ENCODE measurements around the gene TDRD12. TPM values are rescaled to one million over a fixed set of nuclear protein-coding genes. Genes with fewer than 3 reads are reported as not detected.

Gene TDRD12
- total and polyA plus RNA-seq, 2 of the 13 experiments (the other 11 are each of a cell fraction or from before 2014, with no cell fraction given) = 0.03 to 0.40 TPM

DNA sequence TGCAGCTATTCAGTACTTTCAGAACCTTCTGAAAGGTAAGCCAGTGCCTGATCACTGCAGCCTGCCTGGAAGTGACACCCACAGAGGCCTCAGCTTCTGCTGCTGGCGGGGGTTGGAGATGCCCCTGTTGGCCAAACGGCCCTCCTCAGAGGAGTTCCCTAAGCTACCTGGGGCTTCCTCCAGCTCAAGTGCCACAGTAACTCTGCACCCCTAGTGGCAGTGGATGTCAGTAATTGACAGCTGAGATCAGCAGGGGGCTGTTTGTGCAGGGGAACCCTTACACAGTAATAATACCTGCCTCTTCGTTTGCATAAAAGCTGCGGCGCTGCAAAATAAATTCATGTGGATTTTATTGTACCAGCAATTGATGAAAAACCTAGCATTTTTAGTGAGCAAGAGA lies 28.9 kb downstream of the TDRD12 start:
- TF ChIP-seq CTCF (CRISPR knock-in tag; IDR thresholded peaks at IDR 0.05) = peak; percentile 32; the same call in 1 of the 2 replicates
- TF ChIP-seq, protein P1, sequence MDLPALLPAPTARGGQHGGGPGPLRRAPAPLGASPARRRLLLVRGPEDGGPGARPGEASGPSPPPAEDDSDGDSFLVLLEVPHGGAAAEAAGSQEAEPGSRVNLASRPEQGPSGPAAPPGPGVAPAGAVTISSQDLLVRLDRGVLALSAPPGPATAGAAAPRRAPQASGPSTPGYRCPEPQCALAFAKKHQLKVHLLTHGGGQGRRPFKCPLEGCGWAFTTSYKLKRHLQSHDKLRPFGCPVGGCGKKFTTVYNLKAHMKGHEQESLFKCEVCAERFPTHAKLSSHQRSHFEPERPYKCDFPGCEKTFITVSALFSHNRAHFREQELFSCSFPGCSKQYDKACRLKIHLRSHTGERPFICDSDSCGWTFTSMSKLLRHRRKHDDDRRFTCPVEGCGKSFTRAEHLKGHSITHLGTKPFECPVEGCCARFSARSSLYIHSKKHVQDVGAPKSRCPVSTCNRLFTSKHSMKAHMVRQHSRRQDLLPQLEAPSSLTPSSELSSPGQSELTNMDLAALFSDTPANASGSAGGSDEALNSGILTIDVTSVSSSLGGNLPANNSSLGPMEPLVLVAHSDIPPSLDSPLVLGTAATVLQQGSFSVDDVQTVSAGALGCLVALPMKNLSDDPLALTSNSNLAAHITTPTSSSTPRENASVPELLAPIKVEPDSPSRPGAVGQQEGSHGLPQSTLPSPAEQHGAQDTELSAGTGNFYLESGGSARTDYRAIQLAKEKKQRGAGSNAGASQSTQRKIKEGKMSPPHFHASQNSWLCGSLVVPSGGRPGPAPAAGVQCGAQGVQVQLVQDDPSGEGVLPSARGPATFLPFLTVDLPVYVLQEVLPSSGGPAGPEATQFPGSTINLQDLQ (CRISPR knock-in tag; IDR thresholded peaks at IDR 0.05) = no peak
- peak; percentile 29; the same call in 1 of the 2 replicates for TF ChIP-seq STAG1 (CRISPR knock-in tag; IDR thresholded peaks at IDR 0.05)
- H2AFZ ChIP-seq (ENCODE audit: low read length) = no peak overlapping the region
- peak; percentile 12 for DNase-seq (ENCODE audit: low spot score)
- peak; percentile 92 for ATAC-seq
- H3K27me3 ChIP-seq (ENCODE audit: control insufficient read depth in 1 of 2, insufficient read depth in 2 of 2, low read length in 2 of 2) = peaks cover 2 to 16% of the 10 kb centered on the region in 2 experiments; a peak in 2 of 5 replicates
- in situ Hi-C loops (cut with HindIII; ENCODE audit: extremely low pct_ligation_motif_present, low pct_unique_long_range_greater_than_20kb) (no loop called here), intact Hi-C loops (cut with micrococcal nuclease; ENCODE audit: unreplicated experiment) (no loop called here)
- no peaks in the 10 kb centered on the region for H3K9me3 ChIP-seq (ENCODE audit: low read length)
- no peaks in the 10 kb centered on the region for H4K20me1 ChIP-seq (ENCODE audit: insufficient read depth, low read length)
- H3K4me1 ChIP-seq (ENCODE audit: insufficient read depth, low read length) = no peaks in the 10 kb centered on the region
- no peak overlapping the region for H3K27ac ChIP-seq (ENCODE audit: extremely low read length, insufficient read depth, low read length)
- H3K36me3 ChIP-seq (replicated peaks in 1 of 2; ENCODE audit: control insufficient read depth in 1 of 2, insufficient read depth in 2 of 2, low read length in 2 of 2) = no peaks in the 10 kb centered on the region
- CTCF ChIA-PET (ENCODE audit: low intra/inter-chr PET ratio, low total read pairs) = no interaction called here
- no peak for FAIRE-seq
- H3K4me3 ChIP-seq (replicated peaks in 1 of 3; ENCODE audit: insufficient read depth in 1 of 3, low read depth in 2 of 3, low read length in 3 of 3) = no peak overlapping the region
- WGBS (ENCODE audit: low lambda C conversion rate) = 51% methylated on average over 3 of the region's 5 CpGs
- POLR2A ChIA-PET = no interaction called here
- no peak overlapping the region for H3K9ac ChIP-seq (ENCODE audit: insufficient read depth, low read depth, low read length)
- H3K4me2 ChIP-seq (ENCODE audit: low read depth, low read length) = no peak overlapping the region
- H3K79me2 ChIP-seq (ENCODE audit: insufficient read depth, low read length) = no peaks in the 10 kb centered on the region
- no TSS peak for BruUV-seq (replicated peaks)

GRCh38 chr19:32748948-32749347 lies 29.4 kb downstream of the TDRD12 start:
- in situ Hi-C loops (cut with HindIII; ENCODE audit: extremely low pct_ligation_motif_present, low pct_unique_long_range_greater_than_20kb) = no loop called here
- WGBS (ENCODE audit: low lambda C conversion rate) = 14% methylated on average over 2 of the region's 3 CpGs
- no TSS peak for BruUV-seq (replicated peaks)
- H3K79me2 ChIP-seq (ENCODE audit: insufficient read depth, low read length) = no peaks in the 10 kb centered on the region
- H3K4me3 ChIP-seq (replicated peaks in 1 of 3; ENCODE audit: insufficient read depth in 1 of 3, low read depth in 2 of 3, low read length in 3 of 3) = no peak overlapping the region
- ChIA-PET POLR2A (no interaction called here), CTCF (ENCODE audit: low intra/inter-chr PET ratio, low total read pairs) (no interaction called here)
- H3K27ac ChIP-seq (ENCODE audit: extremely low read length, insufficient read depth, low read length) = no peak overlapping the region
- H3K9me3 ChIP-seq (ENCODE audit: low read length) = no peaks in the 10 kb centered on the region
- no peak overlapping the region for H2AFZ ChIP-seq (ENCODE audit: low read length)
- H3K27me3 ChIP-seq (ENCODE audit: control insufficient read depth in 1 of 2, insufficient read depth in 2 of 2, low read length in 2 of 2) = peaks cover 2 to 16% of the 10 kb centered on the region in 2 experiments; a peak in 2 of 5 replicates
- no peak for ATAC-seq
- TF ChIP-seq ZSCAN22 (CRISPR knock-in tag; IDR thresholded peaks at IDR 0.05) (no peak), ZNF749 (CRISPR knock-in tag; IDR thresholded peaks at IDR 0.05; ENCODE audit: borderline replicate concordance) (no peak)
- H3K4me2 ChIP-seq (ENCODE audit: low read depth, low read length) = no peak overlapping the region
- DNase-seq (ENCODE audit: low spot score) = no peak
- no peaks in the 10 kb centered on the region for H3K4me1 ChIP-seq (ENCODE audit: insufficient read depth, low read length)
- H3K36me3 ChIP-seq (replicated peaks in 1 of 2; ENCODE audit: control insufficient read depth in 1 of 2, insufficient read depth in 2 of 2, low read length in 2 of 2) = no peaks in the 10 kb centered on the region
- intact Hi-C loops (cut with micrococcal nuclease; ENCODE audit: unreplicated experiment) = no loop called here
- no peak for FAIRE-seq
- no peak overlapping the region for H3K9ac ChIP-seq (ENCODE audit: insufficient read depth, low read depth, low read length)
- no peaks in the 10 kb centered on the region for H4K20me1 ChIP-seq (ENCODE audit: insufficient read depth, low read length)

Data from HepG2 (cell line).